ENCODE measurements around the gene EPHB1. TPM values are rescaled to one million over a fixed set of nuclear protein-coding genes. Genes with fewer than 3 reads are reported as not detected.

The EPHB1 gene
- total and polyA plus RNA-seq, 2 donors (not counting 3 experiments of a cell fraction or from before 2014, with no cell fraction given) = 1.3 to 5.2 TPM

- no peaks in the 10 kb centered on the region for H3K27me3 ChIP-seq (ENCODE audit: control insufficient read depth in 2 of 2, insufficient read depth in 2 of 2, low read length in 2 of 2)
- H3K9me3 ChIP-seq (replicated peaks; ENCODE audit: control insufficient read depth, insufficient read depth, low read length) = no peaks in the 10 kb centered on the region
- intact Hi-C loops (cut with micrococcal nuclease) (no loop called here), dilution Hi-C loops (cut with MboI; ENCODE audit: extremely low pct_ligation_motif_present, low sequenced_read_pairs) (no loop called here)
- H3K79me2 ChIP-seq (ENCODE audit: control insufficient read depth, insufficient read depth, low read length) = no peaks in the 10 kb centered on the region
- DNase-seq (ENCODE audit: low read depth, low spot score) (no peak), FAIRE-seq (no peak)
- no peaks in the 10 kb centered on the region for H3K36me3 ChIP-seq (ENCODE audit: control insufficient read depth in 2 of 2, extremely low read depth in 1 of 2, insufficient read depth in 2 of 2, low read length in 2 of 2)
- ChIA-PET POLR2A (no interaction called here), CTCF (no interaction called here)
- H3K4me2 ChIP-seq (ENCODE audit: insufficient read depth, low read length) = no peak overlapping the region
- no peak overlapping the region for H3K9ac ChIP-seq (replicated peaks; ENCODE audit: extremely low read depth, insufficient read depth, low read length)
- no peak overlapping the region for H3K27ac ChIP-seq (ENCODE audit: insufficient read depth, low read depth, low read length)
- TF ChIP-seq POLR2A (IDR thresholded peaks at IDR 0.05; ENCODE audit: low read depth, low read length) = no peak
- no peak for TF ChIP-seq MYC (IDR thresholded peaks at IDR 0.05; ENCODE audit: low read depth, low read length)
- no peak for TF ChIP-seq GATA2 (IDR thresholded peaks at IDR 0.05; ENCODE audit: insufficient read depth, insufficient read length, low read depth, low read length)
- no peak for TF ChIP-seq CTCF (IDR thresholded peaks at IDR 0.05; ENCODE audit: extremely low read depth in 1 of 2, insufficient read depth in 1 of 2, low read depth in 1 of 2, low read length in 2 of 2)
- TF ChIP-seq EZH2 (IDR thresholded peaks at IDR 0.05; ENCODE audit: borderline replicate concordance, low read depth, low read length, severe bottlenecking) = no peak
- no peak for TF ChIP-seq FOS (IDR thresholded peaks at IDR 0.05; ENCODE audit: borderline replicate concordance, insufficient read depth, low read length)
- TF ChIP-seq JUN (IDR thresholded peaks at IDR 0.05; ENCODE audit: borderline replicate concordance, insufficient read depth, insufficient read length, low read depth) = no peak
- TF ChIP-seq MAX (IDR thresholded peaks at IDR 0.05; ENCODE audit: insufficient read depth, insufficient read length) = no peak
- TF ChIP-seq POLR2AphosphoS5 (IDR thresholded peaks at IDR 0.05; ENCODE audit: insufficient read depth, low read depth, low read length) = no peak
- no peaks in the 10 kb centered on the region for H3K9me1 ChIP-seq (replicated peaks; ENCODE audit: control insufficient read depth, extremely low read depth, insufficient read depth, low read length)
- H4K20me1 ChIP-seq (replicated peaks; ENCODE audit: control insufficient read depth, extremely low read depth, insufficient read depth, low read length) = no peaks in the 10 kb centered on the region
- no peak overlapping the region for H3K4me3 ChIP-seq (replicated peaks in 1 of 3; ENCODE audit: insufficient read depth in 1 of 3, low read depth in 1 of 3, low read length in 3 of 3)
- H2AFZ ChIP-seq (ENCODE audit: low read depth, low read length) = no peak overlapping the region
- no TSS peak for BruUV-seq (replicated peaks)
- no peaks in the 10 kb centered on the region for H3K4me1 ChIP-seq (ENCODE audit: control insufficient read depth, extremely low read depth, insufficient read depth, low read length)
Measured at GRCh38 chr3:135213213-135213612, 418.2 kb downstream of the EPHB1 start.
